Measurements from ENCODE around the gene PAM. TPM values are rescaled to one million over a fixed set of nuclear protein-coding genes. Genes with fewer than 3 reads are reported as not detected.

Gene PAM
- total RNA-seq, 1 experiment from 2014 or later, result 131 TPM

GRCh38 chr5:102813740-102814139 lies 58.6 kb downstream of the PAM start:
- in situ Hi-C loops (cut with HindIII; ENCODE audit: low pct_unique_long_range_greater_than_20kb, low sequenced_read_pairs), result no loop called here
- no TSS peak for BruUV-seq (replicated peaks)
- no peaks in the 10 kb centered on the region for H3K36me3 ChIP-seq (ENCODE audit: control insufficient read depth, insufficient read depth, low read length)
- ATAC-seq, result no peak
- DNase-seq (ENCODE audit: low read depth, low spot score), result no peak
- no peak overlapping the region for H3K4me3 ChIP-seq (ENCODE audit: low read depth in 2 of 2, low read length in 2 of 2)
- ChIA-PET CTCF (no interaction called here), POLR2A (no interaction called here)
- no peaks in the 10 kb centered on the region for H3K9me3 ChIP-seq (ENCODE audit: control insufficient read depth, insufficient read depth, low read depth, low read length)
- peaks cover 5% of the 10 kb centered on the region; the same call in 1 of the 2 replicates for H3K4me1 ChIP-seq (ENCODE audit: control insufficient read depth, insufficient read depth, low read length)
- no peak for TF ChIP-seq POLR2AphosphoS5 (IDR thresholded peaks at IDR 0.05; ENCODE audit: low read depth, low read length)
- TF ChIP-seq TCF7L2 (IDR thresholded peaks at IDR 0.05; ENCODE audit: low read depth, low read length), result no peak
- no peak for TF ChIP-seq SIN3A (IDR thresholded peaks at IDR 0.05; ENCODE audit: borderline replicate concordance, insufficient read depth, low read depth, low read length)
- no peak for TF ChIP-seq REST (IDR thresholded peaks at IDR 0.05; ENCODE audit: insufficient read depth in 1 of 2, low read depth in 2 of 2, low read length in 1 of 2)
- TF ChIP-seq, protein P1, sequence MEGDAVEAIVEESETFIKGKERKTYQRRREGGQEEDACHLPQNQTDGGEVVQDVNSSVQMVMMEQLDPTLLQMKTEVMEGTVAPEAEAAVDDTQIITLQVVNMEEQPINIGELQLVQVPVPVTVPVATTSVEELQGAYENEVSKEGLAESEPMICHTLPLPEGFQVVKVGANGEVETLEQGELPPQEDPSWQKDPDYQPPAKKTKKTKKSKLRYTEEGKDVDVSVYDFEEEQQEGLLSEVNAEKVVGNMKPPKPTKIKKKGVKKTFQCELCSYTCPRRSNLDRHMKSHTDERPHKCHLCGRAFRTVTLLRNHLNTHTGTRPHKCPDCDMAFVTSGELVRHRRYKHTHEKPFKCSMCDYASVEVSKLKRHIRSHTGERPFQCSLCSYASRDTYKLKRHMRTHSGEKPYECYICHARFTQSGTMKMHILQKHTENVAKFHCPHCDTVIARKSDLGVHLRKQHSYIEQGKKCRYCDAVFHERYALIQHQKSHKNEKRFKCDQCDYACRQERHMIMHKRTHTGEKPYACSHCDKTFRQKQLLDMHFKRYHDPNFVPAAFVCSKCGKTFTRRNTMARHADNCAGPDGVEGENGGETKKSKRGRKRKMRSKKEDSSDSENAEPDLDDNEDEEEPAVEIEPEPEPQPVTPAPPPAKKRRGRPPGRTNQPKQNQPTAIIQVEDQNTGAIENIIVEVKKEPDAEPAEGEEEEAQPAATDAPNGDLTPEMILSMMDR (IDR thresholded peaks at IDR 0.05), result no peak
- H3K27ac ChIP-seq (ENCODE audit: low read length), result no peak overlapping the region
- intact Hi-C loops (cut with micrococcal nuclease; ENCODE audit: unreplicated experiment), result no loop called here
- no peaks in the 10 kb centered on the region for H3K27me3 ChIP-seq (ENCODE audit: control insufficient read depth, insufficient read depth, low read length)

- H3K27me3 ChIP-seq (ENCODE audit: control insufficient read depth, insufficient read depth, low read length), result no peaks in the 10 kb centered on the region
- ChIA-PET CTCF (no interaction called here), POLR2A (no interaction called here)
- no peaks in the 10 kb centered on the region for H3K36me3 ChIP-seq (ENCODE audit: control insufficient read depth, insufficient read depth, low read length)
- no TSS peak for BruUV-seq (replicated peaks)
- TF ChIP-seq SIN3A (IDR thresholded peaks at IDR 0.05; ENCODE audit: borderline replicate concordance, insufficient read depth, low read depth, low read length) (no peak), TCF7L2 (IDR thresholded peaks at IDR 0.05; ENCODE audit: low read depth, low read length) (no peak), REST (IDR thresholded peaks at IDR 0.05; ENCODE audit: insufficient read depth in 1 of 2, low read depth in 2 of 2, low read length in 1 of 2) (no peak), POLR2AphosphoS5 (IDR thresholded peaks at IDR 0.05; ENCODE audit: low read depth, low read length) (no peak)
- TF ChIP-seq, protein P1 (IDR thresholded peaks at IDR 0.05), result no peak
- H3K9me3 ChIP-seq (ENCODE audit: control insufficient read depth, insufficient read depth, low read depth, low read length), result no peaks in the 10 kb centered on the region
- no peak overlapping the region for H3K4me3 ChIP-seq (ENCODE audit: low read depth in 2 of 2, low read length in 2 of 2)
- no peak overlapping the region for H3K27ac ChIP-seq (ENCODE audit: low read length)
- DNase-seq (ENCODE audit: low read depth, low spot score) (no peak), ATAC-seq (no peak)
- in situ Hi-C loops (cut with HindIII; ENCODE audit: low pct_unique_long_range_greater_than_20kb, low sequenced_read_pairs), result no loop called here
- H3K4me1 ChIP-seq (ENCODE audit: control insufficient read depth, insufficient read depth, low read length), result peaks cover 5% of the 10 kb centered on the region; the same call in 1 of the 2 replicates
- intact Hi-C loops (cut with micrococcal nuclease; ENCODE audit: unreplicated experiment), result no loop called here
Observed at GRCh38 chr5:102815084-102815483, 60.0 kb downstream of the PAM start.

All from Panc1 (cell line).